K562 (cell line): ENCODE measurements around the gene LAMA2. TPM values are rescaled to one million over a fixed set of nuclear protein-coding genes. Genes with fewer than 3 reads are reported as not detected.

ENCODE experiments used
- ATAC-seq: fragments of 200-7000 bp; cut with Tn5 transposase; 3 replicates; pipeline ENCODE4 v1.9.1; 2020; ENCODE audit warnings: moderate library complexity
- BruUV-seq: library from RNA; stranded (reverse); fragments of 400-500 nt; replicated peaks from 2 replicates; lab custom pipeline; 2021; lab: Mats Ljungman, UMichigan
- CTCF ChIA-PET: fragments of 300-600 bp; formaldehyde crosslinking; extraction: SDS; loops from one replicate; lab custom pipeline; 2021; ENCODE audit warnings: low intra/inter-chr PET ratio; lab: Yijun Ruan, JAX
- POLR2A ChIA-PET: fragments of 300-600, 350-650 bp; sonication (Branson Sonifier 250); formaldehyde crosslinking; extraction: SDS; loops from one replicate; lab custom pipeline; 2021; ENCODE audit warnings: antibody characterized with exemption, inconsistent platforms; lab: Yijun Ruan, JAX
- DNase-seq, 4 experiments: peaks; one replicate each; pipeline versions ENCODE4 v3.0.0 to v3.0.0-alpha.2; 2011 to 2018; ENCODE audit warnings: low spot score in 3 of 4, mixed read lengths in 3 of 4; ENCODE audit errors: extremely low read depth in 1 of 4
- FAIRE-seq: peaks from 2 replicates; lab custom pipeline; 2011; peaks lifted over from hg19 to GRCh38; lab: Jason Lieb, UNC
- H2AFZ ChIP-seq: 2 replicates; pipeline ENCODE4 v1.6.0; 2011; ENCODE audit warnings: low read depth, low read length, control low read depth, inconsistent platforms
- H3K27ac ChIP-seq: fragments of 200-600 bp; 3 replicates; pipeline ENCODE4 v1.8.0; 2011; ENCODE audit warnings: low read depth, mild to moderate bottlenecking, control low read depth, inconsistent platforms, low read length, moderate library complexity, mixed read lengths; ENCODE audit errors: extremely low read depth
- H3K27me3 ChIP-seq, 2 experiments: fragments of 300-600 bp in 1 of 2; 2 replicates in 1 of 2; 3 replicates in 1 of 2; pipeline versions ENCODE4 v1.6.0 to v1.8.0; 2011; ENCODE audit warnings: inconsistent platforms in 2 of 2, low read length in 2 of 2, mild to moderate bottlenecking in 1 of 2, mixed read lengths in 1 of 2, moderate library complexity in 1 of 2; ENCODE audit not compliant: control insufficient read depth in 2 of 2, insufficient read depth in 2 of 2
- H3K36me3 ChIP-seq: fragments of 300-600 bp; 3 replicates; pipeline ENCODE4 v1.8.0; 2011; ENCODE audit warnings: mild to moderate bottlenecking, low read length, inconsistent platforms; ENCODE audit not compliant: control insufficient read depth, insufficient read depth
- H3K4me1 ChIP-seq, 2 experiments: fragments of 200-600 bp in 1 of 2; replicated peaks in 1 of 2; 2 replicates in 1 of 2; 3 replicates in 1 of 2; pipeline versions ENCODE4 v1.5.1 to v1.8.0; 2011; ENCODE audit warnings: inconsistent platforms in 2 of 2, low read length in 2 of 2, mild to moderate bottlenecking in 1 of 2, mixed read lengths in 1 of 2, moderate library complexity in 1 of 2; ENCODE audit not compliant: control insufficient read depth in 2 of 2, insufficient read depth in 2 of 2
- H3K4me2 ChIP-seq: 2 replicates; pipeline ENCODE4 v1.6.1; 2011; ENCODE audit warnings: low read length, control low read depth, inconsistent platforms, mixed read lengths; ENCODE audit not compliant: insufficient read depth
- H3K4me3 ChIP-seq: fragments of 200-600 bp; sonication (generic), shearing (Covaris generic); 2 replicates; pipeline ENCODE4 v1.5.1; 2016; ENCODE audit warnings: control low read depth, inconsistent platforms
- H3K79me2 ChIP-seq: fragments of 200-600 bp; 3 replicates; pipeline ENCODE4 v1.8.0; 2011; ENCODE audit warnings: low read length, inconsistent platforms; ENCODE audit not compliant: control insufficient read depth, insufficient read depth
- H3K9ac ChIP-seq, 2 experiments: 2 replicates each; pipeline versions ENCODE4 v1.6.0 to v1.6.1; 2011; ENCODE audit warnings: low read depth in 2 of 2, low read length in 2 of 2, control low read depth in 1 of 2, inconsistent platforms in 1 of 2, mild to moderate bottlenecking in 1 of 2, mixed read lengths in 1 of 2; ENCODE audit not compliant: insufficient read depth in 1 of 2
- H3K9me1 ChIP-seq: one replicate; pipeline ENCODE4 v1.6.0; 2011; ENCODE audit warnings: inconsistent platforms, mild to moderate bottlenecking, low read length, moderate library complexity; ENCODE audit not compliant: control insufficient read depth, insufficient read depth
- H3K9me3 ChIP-seq: replicated peaks from 2 replicates; pipeline ENCODE4 v1.5.1; 2011; ENCODE audit warnings: low read depth, low read length, inconsistent platforms; ENCODE audit not compliant: control insufficient read depth, insufficient read depth
- H4K20me1 ChIP-seq: replicated peaks from 2 replicates; pipeline ENCODE4 v1.6.1; 2011; ENCODE audit warnings: low read length, inconsistent platforms, mixed read lengths; ENCODE audit not compliant: control insufficient read depth, insufficient read depth
- ATF4 ChIP-seq: fragments of 450-650 bp; formaldehyde crosslinking; IDR thresholded peaks from 2 replicates; pipeline ENCODE4 v1.4.0; 2022; ENCODE audit warnings: mild to moderate bottlenecking, moderate library complexity
- CHCHD3 ChIP-seq: fragments of 250-450 bp; sonication (Bioruptor Pico); IDR thresholded peaks from 2 replicates; pipeline ENCODE4 v2.1.2; 2022; ENCODE audit warnings: mild to moderate bottlenecking
- EZH2 ChIP-seq: IDR thresholded peaks from 2 replicates; pipeline ENCODE4 v1.6.1; 2012; ENCODE audit warnings: low read depth, mild to moderate bottlenecking, inconsistent platforms, low read length, borderline replicate concordance
- GABPB1 ChIP-seq: sonication (generic); formaldehyde crosslinking; IDR thresholded peaks from 2 replicates; pipeline ENCODE4 v1.8.0; 2022; ENCODE audit warnings: mild to moderate bottlenecking, missing genetic modification reagents
- HLTF ChIP-seq: fragments of 450-650 bp; IDR thresholded peaks from 2 replicates; pipeline ENCODE4 v1.6.1; 2016
- IFI16 ChIP-seq: fragments of 250-450 bp; sonication (Bioruptor Pico); IDR thresholded peaks from 2 replicates; pipeline ENCODE4 v2.1.2; 2022; ENCODE audit warnings: mild to moderate bottlenecking, inconsistent platforms
- LEF1 ChIP-seq: fragments of 450-650 bp; IDR thresholded peaks from 2 replicates; pipeline ENCODE4 v1.6.1; 2016; ENCODE audit warnings: mild to moderate bottlenecking
- MYNN ChIP-seq, 2 experiments: sonication (generic); formaldehyde crosslinking in 1 of 2; IDR thresholded peaks; 2 replicates each; pipeline versions ENCODE4 v1.5.0 to v1.6.1; 2016 to 2020; ENCODE audit warnings: antibody characterized with exemption in 1 of 2, missing genetic modification reagents in 1 of 2
- NEUROD1 ChIP-seq: fragments of 150-350 bp; IDR thresholded peaks from 2 replicates; pipeline ENCODE4 v1.6.1; 2014; ENCODE audit warnings: borderline replicate concordance, low read length, low read depth; ENCODE audit not compliant: partially characterized antibody
- NFIX ChIP-seq: fragments of 250-450 bp; sonication (Bioruptor Pico); IDR thresholded peaks from 2 replicates; pipeline ENCODE4 v1.4.0; 2020; ENCODE audit warnings: low read depth, mild to moderate bottlenecking, moderate library complexity
- ZBTB7A ChIP-seq: IDR thresholded peaks from 2 replicates; pipeline ENCODE4 v1.6.1; 2011; ENCODE audit warnings: low read depth, mild to moderate bottlenecking, low read length, moderate library complexity, borderline replicate concordance; ENCODE audit not compliant: control insufficient read depth
- ZNF175 ChIP-seq: fragments of 200-800 bp; sonication (Bioruptor generic); IDR thresholded peaks from 2 replicates; pipeline ENCODE4 v1.6.1; 2016; ENCODE audit warnings: low read depth, mild to moderate bottlenecking, missing genetic modification characterization, missing compliant biosample characterization
- ZNF592 ChIP-seq: fragments of 450-650 bp; IDR thresholded peaks from 2 replicates; pipeline ENCODE4 v1.6.1; 2017; ENCODE audit warnings: antibody characterized with exemption, mild to moderate bottlenecking
- in situ Hi-C: fragments of 300-500 bp; cut with MboI; formaldehyde crosslinking; loops from 4 replicates; pipeline ENCODE4 v1.15.0; 2018; ENCODE audit warnings: inconsistent platforms, mixed read lengths
- intact Hi-C: fragments of 100-400 bp; cut with micrococcal nuclease; formaldehyde crosslinking; loops from 2 replicates; pipeline ENCODE4 v1.14.2; 2022
- polyA plus RNA-seq, 8 experiments: library from polyadenylated mRNA; depleted of rRNA in 4 of 8; stranded (reverse) in 5 of 8; unstranded in 3 of 8; fragments of >200 nt; fragmentation: Nextera tagmentation in 2 of 8; fragmentation: Illumina TruSeq in 1 of 8; extraction: Ambion mirVana in 2 of 8; extraction: Trizol in 1 of 8; gene quantifications; 2 replicates each; pipeline versions ENCODE4 v1.2.1 to v1.2.3, GENCODE V29; 2011 to 2014; ENCODE audit warnings: inconsistent platforms in 1 of 8, missing spikeins in 1 of 8
- total RNA-seq, 7 experiments: library from RNA; depleted of rRNA in 6 of 7; stranded (reverse); fragments of >200 nt in 6 of 7; fragmentation: Illumina TruSeq in 2 of 7; extraction: Trizol in 2 of 7; gene quantifications; 2 replicates each; pipeline versions ENCODE4 v1.2.1 to v1.2.3, GENCODE V29; 2011 to 2021; ENCODE audit warnings: low replicate concordance in 1 of 7

Gene LAMA2
- total and polyA plus RNA-seq, 9 of the 15 experiments (the other 6 are each of a cell fraction or from before 2014, with no cell fraction given), result 0.04 to 1.5 (median 0.36) TPM

- no peak overlapping the region for H3K9ac ChIP-seq
- in situ Hi-C loops, result no loop called here
- TF ChIP-seq ATF4 (no peak), ZBTB7A (no peak), LEF1 (no peak), NFIX (CRISPR knock-in tag) (no peak), GABPB1 (no peak), IFI16 (no peak), HLTF (no peak), ZNF175 (no peak), NEUROD1 (no peak), ZNF592 (no peak), EZH2 (no peak), MYNN (IDR thresholded peaks at IDR 0.05) (no peak), MYNN (CRISPR knock-in tag; IDR thresholded peaks at IDR 0.05) (no peak), CHCHD3 (CRISPR knock-in tag) (no peak)
- intact Hi-C loops, result no loop called here
- H3K79me2 ChIP-seq, result no peaks in the 10 kb centered on the region
- H3K9me1 ChIP-seq, result no peaks in the 10 kb centered on the region
- CTCF ChIA-PET, result no interaction called here
- no peak overlapping the region for H3K4me3 ChIP-seq
- H3K27ac ChIP-seq, result no peak overlapping the region
- FAIRE-seq, result no peak
- no peaks in the 10 kb centered on the region for H3K36me3 ChIP-seq
- no peak overlapping the region for H3K4me2 ChIP-seq
- ATAC-seq, result no peak
- no peaks in the 10 kb centered on the region; the same call in 1 of the 2 replicates for H3K9me3 ChIP-seq
- BruUV-seq, result no TSS peak
- H2AFZ ChIP-seq, result no peak overlapping the region
- no peaks in the 10 kb centered on the region for H4K20me1 ChIP-seq
- H3K4me1 ChIP-seq, result no peaks in the 10 kb centered on the region
- POLR2A ChIA-PET, result no interaction called here
- no peaks in the 10 kb centered on the region for H3K27me3 ChIP-seq
- DNase-seq, result no peak
Observed at GRCh38 chr6:129217701-129218100, 334.8 kb downstream of the LAMA2 start.
